ENCODE measurements around the gene MRPS24. TPM values are rescaled to one million over a fixed set of nuclear protein-coding genes. Genes with fewer than 3 reads are reported as not detected.

MRPS24 gene
- total and polyA plus RNA-seq, 2 of the 13 experiments (the other 11 are each of a cell fraction or from before 2014, with no cell fraction given): 135 to 162 TPM

DNA sequence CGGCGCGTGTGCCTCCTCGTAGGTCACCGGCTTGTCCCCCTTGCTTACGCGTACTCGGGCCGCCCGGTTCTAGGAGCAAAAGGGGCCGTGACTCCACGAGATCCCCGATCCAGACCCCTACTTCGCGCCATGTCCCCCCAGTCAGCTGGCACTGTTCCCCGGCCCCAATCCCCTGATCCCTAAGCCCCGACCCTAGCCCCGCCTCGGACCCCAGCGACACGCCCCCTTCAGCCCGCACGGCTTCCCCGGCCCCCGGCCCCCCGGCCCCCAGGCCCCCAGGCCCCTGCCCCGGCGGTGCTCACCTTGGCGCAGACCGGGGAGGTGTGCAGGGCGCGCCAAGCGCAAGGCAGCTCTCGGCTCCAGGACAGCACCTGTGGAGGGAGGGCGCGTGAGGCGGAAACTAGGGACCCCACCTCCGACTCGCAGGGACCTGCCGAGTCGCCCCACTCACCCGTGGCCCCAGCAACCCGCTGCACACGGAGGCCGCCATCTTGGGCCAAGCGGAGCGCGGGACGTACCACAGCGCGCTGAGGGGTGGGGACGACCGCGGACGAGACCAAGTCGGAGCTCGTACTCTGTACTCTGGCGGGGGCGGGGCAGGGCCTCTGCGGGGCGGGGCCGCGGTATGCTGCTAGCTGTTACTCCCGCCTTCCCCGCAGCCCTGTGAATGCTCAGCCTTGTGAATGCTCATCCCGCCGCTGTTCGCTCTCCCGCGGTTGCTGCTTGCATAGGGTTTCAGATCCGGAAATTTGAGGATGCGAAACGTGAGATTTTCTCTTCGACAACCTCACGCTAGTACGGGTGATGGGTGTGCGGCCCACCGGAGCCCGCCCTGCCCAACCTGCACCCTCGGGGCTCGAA is at the start of gene MRPS24 (continued):
- TF ChIP-seq NCOA2 (CRISPR knock-in tag; IDR thresholded peaks at IDR 0.05) (peak; percentile 47), ZNF670 (CRISPR knock-in tag; IDR thresholded peaks at IDR 0.05; ENCODE audit: borderline replicate concordance) (0 out of 2 replicates have a peak, but pooled peaks have one; percentile 66), KLF9 (CRISPR knock-in tag; IDR thresholded peaks at IDR 0.05; ENCODE audit: low read depth) (0 out of 2 replicates have a peak, but pooled peaks have one; percentile 59), XRCC5 (optimal IDR thresholded peaks at IDR 0.05; ENCODE audit: low read length) (no peak), ZNF281 (CRISPR knock-in tag; IDR thresholded peaks at IDR 0.05; ENCODE audit: borderline replicate concordance) (peak; percentile 78)

- H4K20me1 ChIP-seq (ENCODE audit: insufficient read depth, low read length): no peaks in the 10 kb centered on the region
- ATAC-seq (no peak), FAIRE-seq (no peak), DNase-seq (ENCODE audit: low spot score) (no peak)
- peak; percentile 29; the same call in 1 of the 2 replicates for TF ChIP-seq ZBTB40 (IDR thresholded peaks at IDR 0.05)
- TF ChIP-seq ZBTB40 (CRISPR knock-in tag; IDR thresholded peaks at IDR 0.05): no peak
- TF ChIP-seq MIER2 (CRISPR knock-in tag; IDR thresholded peaks at IDR 0.05): no peak
- no peak for TF ChIP-seq FOSL1 (CRISPR knock-in tag; IDR thresholded peaks at IDR 0.05; ENCODE audit: borderline replicate concordance)
- no peak for TF ChIP-seq MAFF (IDR thresholded peaks at IDR 0.05; ENCODE audit: low read depth, low read length)
- no peak overlapping the region for H3K27ac ChIP-seq (ENCODE audit: extremely low read length, insufficient read depth, low read length)
- BruUV-seq (replicated peaks): no TSS peak
- CTCF ChIA-PET (ENCODE audit: low intra/inter-chr PET ratio, low total read pairs): no interaction called here
- 94% methylated on average over 5 of the region's 5 CpGs for WGBS (ENCODE audit: low lambda C conversion rate)
- in situ Hi-C loops (cut with HindIII; ENCODE audit: extremely low pct_ligation_motif_present, low pct_unique_long_range_greater_than_20kb): no loop called here
- no peaks in the 10 kb centered on the region for H3K36me3 ChIP-seq (replicated peaks in 1 of 2; ENCODE audit: control insufficient read depth in 1 of 2, insufficient read depth in 2 of 2, low read length in 2 of 2)
- no peak overlapping the region for H3K4me2 ChIP-seq (ENCODE audit: low read depth, low read length)
- no peak overlapping the region for H3K4me3 ChIP-seq (replicated peaks in 1 of 3; ENCODE audit: insufficient read depth in 1 of 3, low read depth in 2 of 3, low read length in 3 of 3)
- POLR2A ChIA-PET: no interaction called here
- H3K9ac ChIP-seq (ENCODE audit: insufficient read depth, low read depth, low read length): no peak overlapping the region
- H3K4me1 ChIP-seq (ENCODE audit: insufficient read depth, low read length): peaks cover 5% of the 10 kb centered on the region; the same call in 1 of the 2 replicates
- intact Hi-C loops (cut with micrococcal nuclease; ENCODE audit: unreplicated experiment): no loop called here
- H3K79me2 ChIP-seq (ENCODE audit: insufficient read depth, low read length): no peaks in the 10 kb centered on the region
- no peaks in the 10 kb centered on the region for H3K9me3 ChIP-seq (ENCODE audit: low read length)
- H2AFZ ChIP-seq (ENCODE audit: low read length): no peak overlapping the region
- H3K27me3 ChIP-seq (ENCODE audit: control insufficient read depth in 1 of 2, insufficient read depth in 2 of 2, low read length in 2 of 2): no peaks in the 10 kb centered on the region
Observed at GRCh38 chr7:43915907-43916306, 46.6 kb upstream of the MRPS24 start.

Data from HepG2 (cell line).